ENCODE data around the gene ITIH4. TPM values are rescaled to one million over a fixed set of nuclear protein-coding genes. Genes with fewer than 3 reads are reported as not detected.

Gene ITIH4
- total RNA-seq, 2 experiments from 2014 or later, result 15.1 to 16.3 TPM

GRCh38 chr3:52829482-52829881 is 990 bp downstream of the ITIH4 start:
- DNase-seq, result no peak
- Mint-ChIP-seq H3K4me3 (no peak overlapping the region), H3K9me3 (ENCODE audit: insufficient read depth) (no peaks in the 10 kb centered on the region), H3K4me1 (ENCODE audit: low read depth) (peaks cover 16% of the 10 kb centered on the region), H3K27ac (no peak overlapping the region), H3K36me3 (ENCODE audit: low read depth) (peaks cover 3% of the 10 kb centered on the region), H3K27me3 (ENCODE audit: low read depth) (no peaks in the 10 kb centered on the region)
- ATAC-seq, result no peak
- ChIA-PET POLR2A (no interaction called here), CTCF (interaction anchor here (1.7 kb wide), 1 partner anchor 9 kb away, joined by 4 read pairs; no protein-coding TSS in a partner anchor)

- ATAC-seq, result no peak
- H3K27me3 Mint-ChIP-seq (ENCODE audit: low read depth), result no peaks in the 10 kb centered on the region
- POLR2A ChIA-PET, result no interaction called here
- no peaks in the 10 kb centered on the region for H3K9me3 Mint-ChIP-seq (ENCODE audit: insufficient read depth)
- peaks cover 3% of the 10 kb centered on the region for H3K36me3 Mint-ChIP-seq (ENCODE audit: low read depth)
- peaks cover 16% of the 10 kb centered on the region for H3K4me1 Mint-ChIP-seq (ENCODE audit: low read depth)
- H3K4me3 Mint-ChIP-seq, result no peak overlapping the region
- DNase-seq, result no peak
- CTCF ChIA-PET, result no interaction called here
- H3K27ac Mint-ChIP-seq, result no peak overlapping the region
Measured at GRCh38 chr3:52827866-52828376, 2.6 kb downstream of the ITIH4 start.

- no peak overlapping the region for H3K4me3 Mint-ChIP-seq
- no peaks in the 10 kb centered on the region for H3K9me3 Mint-ChIP-seq (ENCODE audit: insufficient read depth)
- DNase-seq, result no peak
- H3K4me1 Mint-ChIP-seq (ENCODE audit: low read depth), result peaks cover 16% of the 10 kb centered on the region
- no peak overlapping the region for H3K27ac Mint-ChIP-seq
- H3K36me3 Mint-ChIP-seq (ENCODE audit: low read depth), result peaks cover 3% of the 10 kb centered on the region
- POLR2A ChIA-PET, result no interaction called here
- no peak for ATAC-seq
- CTCF ChIA-PET, result no interaction called here
- no peaks in the 10 kb centered on the region for H3K27me3 Mint-ChIP-seq (ENCODE audit: low read depth)
Measured at GRCh38 chr3:52827441-52827840, 3.0 kb downstream of the ITIH4 start.

DNA sequence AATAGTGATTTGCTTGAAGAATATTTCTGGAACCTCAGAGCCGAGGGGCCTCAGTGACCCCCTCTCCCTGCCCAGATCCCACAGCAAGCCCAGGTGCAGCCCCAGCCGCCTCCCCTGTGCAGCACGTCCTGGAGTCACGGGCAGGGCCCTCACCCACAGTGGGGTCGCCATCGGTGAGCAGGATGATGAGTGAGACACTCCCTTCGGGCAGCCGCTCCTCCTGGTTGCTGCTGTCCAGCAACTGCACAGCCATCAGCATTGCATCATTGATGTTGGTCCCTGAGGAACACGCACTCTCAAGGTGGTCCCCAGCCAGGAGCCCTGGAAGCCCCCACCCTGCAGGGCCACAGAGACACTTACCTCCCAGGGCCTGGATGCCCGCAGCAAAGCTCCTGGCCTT is 6.4 kb downstream of the ITIH4 start:
- H3K9me3 Mint-ChIP-seq (ENCODE audit: insufficient read depth), result no peaks in the 10 kb centered on the region
- no peak for DNase-seq
- ATAC-seq, result no peak
- no peaks in the 10 kb centered on the region for H3K27me3 Mint-ChIP-seq (ENCODE audit: low read depth)
- no peak overlapping the region for H3K4me3 Mint-ChIP-seq
- H3K27ac Mint-ChIP-seq, result no peak overlapping the region
- ChIA-PET POLR2A (no interaction called here), CTCF (no interaction called here)
- no peaks in the 10 kb centered on the region for H3K4me1 Mint-ChIP-seq (ENCODE audit: low read depth)
- peaks cover 3% of the 10 kb centered on the region for H3K36me3 Mint-ChIP-seq (ENCODE audit: low read depth)

- ATAC-seq, result no peak
- Mint-ChIP-seq H3K36me3 (ENCODE audit: low read depth) (peaks cover 3% of the 10 kb centered on the region), H3K27ac (no peak overlapping the region), H3K9me3 (ENCODE audit: insufficient read depth) (no peaks in the 10 kb centered on the region), H3K27me3 (ENCODE audit: low read depth) (no peaks in the 10 kb centered on the region), H3K4me3 (no peak overlapping the region), H3K4me1 (ENCODE audit: low read depth) (no peaks in the 10 kb centered on the region)
- no peak for DNase-seq
- POLR2A ChIA-PET, result interaction anchor here (0.6 kb wide), 1 partner anchor 135 kb away, joined by 5 read pairs; no protein-coding TSS in a partner anchor
- CTCF ChIA-PET, result interaction anchor here (1.1 kb wide), 1 partner anchor 30 kb away, joined by 4 read pairs; no protein-coding TSS in a partner anchor
Measured at GRCh38 chr3:52822363-52822762, 8.1 kb downstream of the ITIH4 start.

- peak; percentile 58 for ATAC-seq
Measured at GRCh38 chr3:52820736-52821135, 9.7 kb downstream of the ITIH4 start.

GRCh38 chr3:52819936-52820335 is 10.5 kb downstream of the ITIH4 start:
- no peaks in the 10 kb centered on the region for H3K4me1 Mint-ChIP-seq (ENCODE audit: low read depth)
- DNase-seq (no peak), ATAC-seq (no peak)
- ChIA-PET CTCF (interaction anchor here (0.7 to 1.9 kb wide), 7 partner anchors 8 to 115 kb away, joined by 3 to 9 read pairs (median 5); partner anchors contain the start of gene ITIH4), POLR2A (no interaction called here)
- H3K36me3 Mint-ChIP-seq (ENCODE audit: low read depth), result no peaks in the 10 kb centered on the region
- H3K9me3 Mint-ChIP-seq (ENCODE audit: insufficient read depth), result no peaks in the 10 kb centered on the region
- H3K4me3 Mint-ChIP-seq, result no peak overlapping the region
- no peaks in the 10 kb centered on the region for H3K27me3 Mint-ChIP-seq (ENCODE audit: low read depth)
- no peak overlapping the region for H3K27ac Mint-ChIP-seq

More at GRCh38 chr3:52820736-52821135, 9.7 kb downstream of the ITIH4 start:
- no peaks in the 10 kb centered on the region for H3K4me1 Mint-ChIP-seq (ENCODE audit: low read depth)
- peak; percentile 38 for DNase-seq
- no peaks in the 10 kb centered on the region for H3K9me3 Mint-ChIP-seq (ENCODE audit: insufficient read depth)
- no peak overlapping the region for H3K4me3 Mint-ChIP-seq
- H3K36me3 Mint-ChIP-seq (ENCODE audit: low read depth), result peaks cover 3% of the 10 kb centered on the region
- no peaks in the 10 kb centered on the region for H3K27me3 Mint-ChIP-seq (ENCODE audit: low read depth)
- CTCF ChIA-PET, result interaction anchor here (0.5 to 1.9 kb wide), 14 partner anchors 9 to 114 kb away, joined by 3 to 9 read pairs (median 5); partner anchors contain the start of genes ITIH4, NEK4 and STIMATE
- no peak overlapping the region for H3K27ac Mint-ChIP-seq
- POLR2A ChIA-PET, result no interaction called here

GRCh38 chr3:52817860-52818259 is 12.6 kb downstream of the ITIH4 start:
- POLR2A ChIA-PET, result no interaction called here
- H3K4me1 Mint-ChIP-seq (ENCODE audit: low read depth), result no peaks in the 10 kb centered on the region
- H3K27ac Mint-ChIP-seq, result no peak overlapping the region
- ATAC-seq, result no peak
- H3K36me3 Mint-ChIP-seq (ENCODE audit: low read depth), result no peaks in the 10 kb centered on the region
- no peak overlapping the region for H3K4me3 Mint-ChIP-seq
- H3K9me3 Mint-ChIP-seq (ENCODE audit: insufficient read depth), result no peaks in the 10 kb centered on the region
- no peaks in the 10 kb centered on the region for H3K27me3 Mint-ChIP-seq (ENCODE audit: low read depth)
- no peak for DNase-seq
- CTCF ChIA-PET, result no interaction called here

- H3K9me3 Mint-ChIP-seq (ENCODE audit: insufficient read depth), result no peaks in the 10 kb centered on the region
- H3K4me3 Mint-ChIP-seq, result no peak overlapping the region
- no peaks in the 10 kb centered on the region for H3K4me1 Mint-ChIP-seq (ENCODE audit: low read depth)
- ATAC-seq, result no peak
- no peak overlapping the region for H3K27ac Mint-ChIP-seq
- ChIA-PET POLR2A (no interaction called here), CTCF (interaction anchor here (0.9 kb wide), 1 partner anchor 18 kb away, joined by 4 read pairs; no protein-coding TSS in a partner anchor)
- no peaks in the 10 kb centered on the region for H3K36me3 Mint-ChIP-seq (ENCODE audit: low read depth)
- DNase-seq, result no peak
- H3K27me3 Mint-ChIP-seq (ENCODE audit: low read depth), result no peaks in the 10 kb centered on the region
Measured at GRCh38 chr3:52817221-52817620, 13.3 kb downstream of the ITIH4 start.

DNA sequence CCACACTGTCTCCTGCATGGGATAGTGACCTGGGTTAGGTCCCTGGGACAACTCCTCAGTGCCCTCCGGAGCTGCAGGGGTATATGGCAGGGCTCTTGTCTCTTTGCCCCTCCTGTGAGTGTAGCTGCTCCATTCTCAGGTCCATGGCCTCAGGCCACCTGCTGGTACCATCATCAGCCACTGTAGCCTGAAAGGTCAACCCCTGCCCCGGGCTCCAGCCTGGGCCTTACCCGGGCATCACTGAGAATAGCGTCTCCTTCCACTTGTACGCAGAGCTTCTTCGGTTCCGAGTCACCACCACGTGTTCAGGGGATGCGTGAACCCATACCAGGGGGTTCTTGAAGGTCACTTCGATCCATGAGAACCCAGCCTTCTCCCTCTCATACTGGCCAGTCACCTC is 13.8 kb downstream of the ITIH4 start:
- H3K27ac Mint-ChIP-seq, result no peak overlapping the region
- no peaks in the 10 kb centered on the region for H3K36me3 Mint-ChIP-seq (ENCODE audit: low read depth)
- no peak for ATAC-seq
- no peaks in the 10 kb centered on the region for H3K27me3 Mint-ChIP-seq (ENCODE audit: low read depth)
- CTCF ChIA-PET, result interaction anchor here (0.9 kb wide), 1 partner anchor 18 kb away, joined by 4 read pairs; no protein-coding TSS in a partner anchor
- no peaks in the 10 kb centered on the region for H3K4me1 Mint-ChIP-seq (ENCODE audit: low read depth)
- H3K9me3 Mint-ChIP-seq (ENCODE audit: insufficient read depth), result no peaks in the 10 kb centered on the region
- POLR2A ChIA-PET, result no interaction called here
- H3K4me3 Mint-ChIP-seq, result no peak overlapping the region
- no peak for DNase-seq

- Mint-ChIP-seq H3K9me3 (ENCODE audit: insufficient read depth) (no peaks in the 10 kb centered on the region), H3K4me1 (ENCODE audit: low read depth) (no peaks in the 10 kb centered on the region), H3K27ac (no peak overlapping the region), H3K4me3 (no peak overlapping the region), H3K36me3 (ENCODE audit: low read depth) (no peaks in the 10 kb centered on the region), H3K27me3 (ENCODE audit: low read depth) (no peaks in the 10 kb centered on the region)
- ATAC-seq (no peak), DNase-seq (no peak)
- ChIA-PET POLR2A (no interaction called here), CTCF (interaction anchor here (0.9 to 1.2 kb wide), 2 partner anchors 17 to 119 kb away, joined by 4 read pairs; no protein-coding TSS in a partner anchor)
Measured at GRCh38 chr3:52816199-52816598, 14.3 kb downstream of the ITIH4 start.

GRCh38 chr3:52813810-52814209 is 16.7 kb downstream of the ITIH4 start:
- ChIA-PET POLR2A (no interaction called here), CTCF (no interaction called here)
- H3K4me3 Mint-ChIP-seq, result no peak overlapping the region

More at GRCh38 chr3:52813810-52814209, 16.7 kb downstream of the ITIH4 start:
- DNase-seq (no peak), ATAC-seq (no peak)
- Mint-ChIP-seq H3K36me3 (ENCODE audit: low read depth) (no peaks in the 10 kb centered on the region), H3K4me1 (ENCODE audit: low read depth) (peaks cover 9% of the 10 kb centered on the region), H3K9me3 (ENCODE audit: insufficient read depth) (no peaks in the 10 kb centered on the region), H3K27me3 (ENCODE audit: low read depth) (peaks cover 3% of the 10 kb centered on the region), H3K27ac (no peak overlapping the region)

Data from activated CD8-positive, alpha-beta T cell treated with anti-CD3 and anti-CD28 coated beads, Interleukin-2, amount 10 ng/mL, durations not matched to agents 7 days and 5 days (primary cell).